Tibial artery (tissue), 4 donors: ENCODE results near the gene RBAK.
"Not testable (repeated sequence)": the region's sequence is repeated elsewhere in the genome, so short reads cannot be mapped to it uniquely, and the experiment has no call there.

Experiments
- DNase-seq, 2 donors: peaks; one replicate each; pipeline ENCODE4 v3.0.0-alpha.2; 2019
- H3K27ac ChIP-seq, 2 donors: fragments of 200-600 bp; sonication (generic) in 1 of 2; 1 replicate in 1 of 2; 2 replicates in 1 of 2; pipeline ENCODE4 v1.5.1; 2018 to 2019; ENCODE audit warnings: mild to moderate bottlenecking in 1 of 2
- H3K27me3 ChIP-seq, 2 donors: fragments of 200-600 bp; sonication (generic) in 1 of 2; one replicate each; pipeline versions ENCODE4 v1.5.1 to v1.6.0; 2016 to 2019
- H3K36me3 ChIP-seq, 3 donors: fragments of 200-600 bp; sonication (generic) in 2 of 3; one replicate each; pipeline ENCODE4 v1.5.1; 2016 to 2019; ENCODE audit warnings: mild to moderate bottlenecking in 2 of 3
- H3K4me1 ChIP-seq, 4 donors: fragments of 200-600 bp; sonication (generic) in 2 of 4; 1 replicate in 3 of 4; 2 replicates in 1 of 4; pipeline ENCODE4 v1.5.1; 2016 to 2019
- H3K4me3 ChIP-seq, 2 donors: fragments of 200-600 bp; sonication (generic) in 1 of 2; 1 replicate in 1 of 2; 2 replicates in 1 of 2; pipeline ENCODE4 v1.5.1; 2018 to 2019; ENCODE audit warnings: mild to moderate bottlenecking in 2 of 2
- H3K9me3 ChIP-seq, 3 donors: fragments of 200-600 bp; sonication (generic) in 1 of 3; one replicate each; pipeline ENCODE4 v1.5.1; 2016 to 2019
- CTCF ChIP-seq, 2 experiments: fragments of 200-600 bp in 1 of 2; fragments of 450-650 bp in 1 of 2; IDR thresholded peaks; one replicate each; pipeline ENCODE4 v1.5.1; 2017 to 2019; ENCODE audit warnings: antibody characterized with exemption in 2 of 2, mild to moderate bottlenecking in 1 of 2, moderate library complexity in 1 of 2
- intact Hi-C: fragments of 100-400 bp; cut with DNase I; formaldehyde crosslinking; loops from one replicate; pipeline ENCODE4 v1.15.0; 2023; ENCODE audit warnings: low total_unique reads

Gene RBAK

GRCh38 chr7:5050676-5051075 lies 5.0 kb downstream of the RBAK start:
- TF ChIP-seq CTCF (IDR thresholded peaks at IDR 0.05) = no peak
- H3K36me3 ChIP-seq = peaks cover 61 to 69% (median 66%) of the 10 kb centered on the region in 3 donors

DNA sequence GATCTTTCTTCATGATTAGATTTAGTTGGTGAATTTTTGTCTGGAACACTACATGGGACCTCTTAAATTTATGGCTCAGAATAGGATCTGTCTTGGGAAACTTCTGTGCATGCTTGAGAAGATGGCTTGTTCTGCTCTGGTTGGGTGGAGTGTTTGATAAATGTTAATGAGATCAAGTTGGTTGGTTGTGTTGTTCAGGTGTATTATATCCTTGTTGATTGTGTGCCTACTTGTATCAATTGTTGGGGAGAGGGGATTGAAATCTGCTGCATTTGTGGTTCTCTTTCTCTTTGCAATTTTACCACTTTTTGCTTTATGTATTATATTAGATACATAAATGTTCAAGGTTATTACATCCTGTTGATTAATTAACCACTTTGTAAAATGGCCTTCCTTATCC lies 6.1 kb downstream of the RBAK start:
- H3K27me3 ChIP-seq, H3K27ac ChIP-seq, H3K4me3 ChIP-seq, intact Hi-C loops, H3K4me1 ChIP-seq, DNase-seq: not testable (repeated sequence)
- Histone ChIP-seq H3K9me3 (peaks cover 7 to 22% (median 22%) of the 10 kb centered on the region in 3 donors), H3K36me3 (peaks cover 67 to 80% (median 76%) of the 10 kb centered on the region in 3 donors)

More at GRCh38 chr7:5050676-5051075, 5.0 kb downstream of the RBAK start:
- no peak for DNase-seq
- H3K9me3 ChIP-seq = peaks cover 7 to 22% (median 22%) of the 10 kb centered on the region in 3 donors
- peaks cover 0 to 7% (median 2%) of the 10 kb centered on the region in 4 donors for H3K4me1 ChIP-seq
- no peak overlapping the region for H3K27ac ChIP-seq
- H3K27me3 ChIP-seq = no peaks in the 10 kb centered on the region
- intact Hi-C loops = no loop called here
- H3K4me3 ChIP-seq = no peak overlapping the region

GRCh38 chr7:5053175-5053574 lies 7.5 kb downstream of the RBAK start:
- H3K4me1 ChIP-seq = no peaks in the 10 kb centered on the region
- no peak for DNase-seq
- peaks cover 7 to 29% (median 22%) of the 10 kb centered on the region in 3 donors for H3K9me3 ChIP-seq
- TF ChIP-seq CTCF (IDR thresholded peaks at IDR 0.05) = no peak
- no peak overlapping the region for H3K27ac ChIP-seq
- intact Hi-C loops = no loop called here
- no peak overlapping the region for H3K4me3 ChIP-seq
- H3K36me3 ChIP-seq = peaks cover 82 to 91% (median 90%) of the 10 kb centered on the region in 3 donors
- no peaks in the 10 kb centered on the region for H3K27me3 ChIP-seq

- Histone ChIP-seq H3K4me1 (no peaks in the 10 kb centered on the region), H3K36me3 (peaks cover 66 to 96% (median 88%) of the 10 kb centered on the region in 3 donors), H3K9me3 (peaks cover 27 to 100% (median 85%) of the 10 kb centered on the region in 3 donors), H3K27ac (no peak overlapping the region), H3K4me3 (no peak overlapping the region), H3K27me3 (no peaks in the 10 kb centered on the region)
- no peak for TF ChIP-seq CTCF (IDR thresholded peaks at IDR 0.05)
- intact Hi-C loops = no loop called here
- no peak for DNase-seq
Observed at GRCh38 chr7:5063698-5064097, 18.0 kb downstream of the RBAK start.

- H3K27me3 ChIP-seq = no peaks in the 10 kb centered on the region
- no peak overlapping the region for H3K4me3 ChIP-seq
- TF ChIP-seq CTCF (IDR thresholded peaks at IDR 0.05) = no peak
- DNase-seq = no peak
- H3K4me1 ChIP-seq = no peaks in the 10 kb centered on the region
- H3K9me3 ChIP-seq = peaks cover 27 to 99% (median 92%) of the 10 kb centered on the region in 3 donors
- intact Hi-C loops = no loop called here
- peaks cover 58 to 88% (median 84%) of the 10 kb centered on the region in 3 donors for H3K36me3 ChIP-seq
- H3K27ac ChIP-seq = no peak overlapping the region
Observed at GRCh38 chr7:5064391-5065106, 18.9 kb downstream of the RBAK start.

DNA sequence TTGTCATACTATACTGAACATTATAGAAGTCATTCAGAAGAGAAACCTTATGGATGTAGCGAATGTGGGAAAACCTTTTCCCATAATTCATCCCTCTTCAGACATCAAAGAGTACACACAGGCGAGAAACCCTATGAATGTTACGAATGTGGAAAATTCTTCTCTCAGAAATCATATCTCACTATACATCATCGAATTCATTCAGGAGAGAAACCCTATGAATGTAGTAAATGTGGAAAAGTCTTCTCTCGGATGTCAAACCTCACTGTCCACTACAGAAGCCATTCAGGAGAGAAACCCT lies 19.4 kb downstream of the RBAK start:
- no peak for DNase-seq
- Histone ChIP-seq H3K27me3 (no peaks in the 10 kb centered on the region), H3K9me3 (peaks cover 27 to 99% (median 96%) of the 10 kb centered on the region in 3 donors), H3K4me3 (no peak overlapping the region), H3K4me1 (no peaks in the 10 kb centered on the region), H3K27ac (no peak overlapping the region), H3K36me3 (peaks cover 53 to 86% (median 83%) of the 10 kb centered on the region in 3 donors)
- intact Hi-C loops = no loop called here
- TF ChIP-seq CTCF (IDR thresholded peaks at IDR 0.05) = no peak
